ENCODE results near the gene ADIPOR2. TPM values are rescaled to one million over a fixed set of nuclear protein-coding genes. Genes with fewer than 3 reads are reported as not detected.
A peak's percentile ranks its signal among the peaks of the same experiment; 100 is the strongest.

The ADIPOR2 gene
- total RNA-seq, 4 donors from 2014 or later, result 46.0 to 59.3 (median 52.4) TPM

DNA sequence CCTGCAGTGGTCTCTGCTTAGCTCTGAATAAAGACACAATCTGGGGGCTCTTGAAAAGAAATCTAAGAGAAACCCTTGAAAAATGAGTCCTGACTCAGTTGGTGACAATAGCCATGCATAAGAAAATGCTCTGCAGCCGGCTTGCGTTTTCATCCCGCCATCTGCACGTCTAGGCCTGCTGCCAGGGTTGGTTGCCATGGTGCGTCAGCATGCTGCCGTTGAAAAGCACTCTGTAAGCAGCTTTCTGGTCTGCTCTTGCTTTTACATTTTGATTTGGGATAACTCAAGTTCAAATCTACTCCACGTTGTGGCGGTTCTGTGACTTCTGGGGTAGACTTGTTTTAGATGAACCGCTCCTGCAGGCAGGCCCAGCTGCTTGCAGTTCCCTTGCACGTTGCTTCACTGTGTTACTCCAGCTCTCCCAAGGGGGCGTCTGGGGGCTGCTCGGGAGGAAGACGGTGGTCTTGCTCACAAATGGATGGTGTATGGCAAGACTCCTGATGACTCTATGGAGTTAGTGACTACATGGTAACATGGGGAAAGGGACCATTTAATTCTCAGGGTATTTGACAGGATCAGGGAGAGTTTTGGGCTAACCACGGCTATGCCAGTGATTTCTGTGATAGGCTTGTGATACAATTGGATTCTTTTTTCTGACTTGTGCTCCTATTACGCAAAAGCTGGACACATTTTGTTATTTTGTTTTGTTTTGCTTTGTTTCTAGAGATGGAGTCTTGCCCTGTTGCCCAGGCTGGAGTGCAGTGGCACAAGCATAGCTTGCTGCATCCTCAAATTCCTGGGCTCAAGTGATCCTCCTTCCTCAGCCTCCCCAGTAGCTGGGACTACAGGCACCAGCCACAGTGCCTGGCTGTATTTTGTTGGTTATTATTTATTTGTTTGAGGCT, 46.1 kb upstream of the ADIPOR2 start:
- DNase-seq, result peak; percentile 71 to 81
- Histone ChIP-seq H3K27ac (no peak overlapping the region), H3K4me1 (peaks cover 0 to 4% of the 10 kb centered on the region in 2 donors), H3K9me3 (no peaks in the 10 kb centered on the region), H3K27me3 (no peaks in the 10 kb centered on the region), H3K4me3 (replicated peaks in 1 of 3) (no peak overlapping the region), H3K36me3 (no peaks in the 10 kb centered on the region)
- WGBS, 2 donors, result 30 to 38% methylated on average over 15 of the region's 15 CpGs
- intact Hi-C loops (cut with DNase I), result no loop called here
- TF ChIP-seq CTCF (IDR thresholded peaks at IDR 0.05) (no peak), POLR2A (IDR thresholded peaks at IDR 0.05) (no peak)

DNA sequence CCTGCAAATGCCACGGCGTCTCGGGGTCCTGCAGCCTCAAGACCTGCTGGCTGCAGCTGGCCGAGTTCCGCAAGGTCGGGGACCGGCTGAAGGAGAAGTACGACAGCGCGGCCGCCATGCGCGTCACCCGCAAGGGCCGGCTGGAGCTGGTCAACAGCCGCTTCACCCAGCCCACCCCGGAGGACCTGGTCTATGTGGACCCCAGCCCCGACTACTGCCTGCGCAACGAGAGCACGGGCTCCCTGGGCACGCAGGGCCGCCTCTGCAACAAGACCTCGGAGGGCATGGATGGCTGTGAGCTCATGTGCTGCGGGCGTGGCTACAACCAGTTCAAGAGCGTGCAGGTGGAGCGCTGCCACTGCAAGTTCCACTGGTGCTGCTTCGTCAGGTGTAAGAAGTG, 45.1 kb upstream of the ADIPOR2 start:
- H3K4me3 ChIP-seq (replicated peaks in 1 of 3), result no peak overlapping the region
- H3K36me3 ChIP-seq, result no peaks in the 10 kb centered on the region
- intact Hi-C loops (cut with DNase I), result no loop called here
- TF ChIP-seq CTCF (IDR thresholded peaks at IDR 0.05) (no peak), POLR2A (IDR thresholded peaks at IDR 0.05) (no peak)
- no peak overlapping the region for H3K27ac ChIP-seq
- H3K27me3 ChIP-seq, result no peaks in the 10 kb centered on the region
- H3K9me3 ChIP-seq, result no peaks in the 10 kb centered on the region
- WGBS, 2 donors, result 97 to 98% methylated on average over 22 to 28 of the region's 29 CpGs
- no peak for DNase-seq
- H3K4me1 ChIP-seq, result peaks cover 0 to 4% of the 10 kb centered on the region in 2 donors

DNA sequence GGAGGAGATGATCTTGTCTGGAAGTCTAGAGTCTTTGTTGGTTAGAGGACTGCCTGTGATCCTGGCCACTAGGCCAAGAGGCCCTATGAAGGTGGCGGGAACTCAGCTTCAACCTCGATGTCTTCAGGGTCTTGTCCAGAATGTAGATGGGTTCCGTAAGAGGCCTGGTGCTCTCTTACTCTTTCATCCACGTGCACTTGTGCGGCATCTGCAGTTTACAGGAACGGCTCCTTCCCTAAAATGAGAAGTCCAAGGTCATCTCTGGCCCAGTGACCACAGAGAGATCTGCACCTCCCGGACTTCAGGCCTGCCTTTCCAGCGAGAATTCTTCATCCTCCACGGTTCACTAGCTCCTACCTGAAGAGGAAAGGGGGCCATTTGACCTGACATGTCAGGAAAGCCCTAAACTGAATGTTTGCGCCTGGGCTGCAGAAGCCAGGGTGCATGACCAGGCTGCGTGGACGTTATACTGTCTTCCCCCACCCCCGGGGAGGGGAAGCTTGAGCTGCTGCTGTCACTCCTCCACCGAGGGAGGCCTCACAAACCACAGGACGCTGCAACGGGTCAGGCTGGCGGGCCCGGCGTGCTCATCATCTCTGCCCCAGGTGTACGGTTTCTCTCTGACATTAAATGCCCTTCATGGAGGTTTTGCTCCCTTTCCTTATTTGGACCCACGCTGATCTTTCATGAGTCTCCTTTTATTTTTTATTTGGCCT, 44.1 kb upstream of the ADIPOR2 start:
- no peak overlapping the region for H3K4me3 ChIP-seq (replicated peaks in 1 of 3)
- intact Hi-C loops (cut with DNase I), result no loop called here
- no peak overlapping the region for H3K27ac ChIP-seq
- H3K4me1 ChIP-seq, result peaks cover 0 to 4% of the 10 kb centered on the region in 2 donors
- no peak for TF ChIP-seq POLR2A (IDR thresholded peaks at IDR 0.05)
- TF ChIP-seq CTCF (IDR thresholded peaks at IDR 0.05), result no peak
- 71 to 77% methylated on average over 20 of the region's 21 CpGs for WGBS, 2 donors
- H3K27me3 ChIP-seq, result no peaks in the 10 kb centered on the region
- no peak for DNase-seq
- H3K36me3 ChIP-seq, result no peaks in the 10 kb centered on the region
- no peaks in the 10 kb centered on the region for H3K9me3 ChIP-seq

DNA sequence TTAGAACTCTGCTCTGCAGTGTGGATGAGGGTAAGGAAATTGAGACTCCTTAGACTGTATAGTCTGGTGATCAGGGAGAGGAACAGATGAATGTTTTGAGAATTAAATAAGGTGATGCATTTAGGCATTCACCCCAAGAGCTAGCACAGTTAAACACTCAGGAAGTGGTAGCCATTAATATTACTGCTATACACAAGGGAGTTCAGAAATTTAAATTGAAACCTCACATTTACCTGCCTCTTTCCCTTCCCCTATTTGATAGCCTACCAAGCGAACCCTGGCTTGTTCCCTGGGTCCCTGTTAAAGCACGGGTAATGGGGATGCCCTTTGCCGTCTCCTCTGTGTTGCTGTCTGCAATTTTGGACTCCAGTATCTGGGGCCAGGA, 43.6 kb upstream of the ADIPOR2 start:
- H3K27me3 ChIP-seq, result no peaks in the 10 kb centered on the region
- H3K27ac ChIP-seq, result no peak overlapping the region
- 97 to 100% methylated on average over 3 of the region's 3 CpGs for WGBS, 2 donors
- TF ChIP-seq CTCF (IDR thresholded peaks at IDR 0.05) (no peak), POLR2A (IDR thresholded peaks at IDR 0.05) (no peak)
- intact Hi-C loops (cut with DNase I), result no loop called here
- DNase-seq, result no peak
- no peaks in the 10 kb centered on the region for H3K9me3 ChIP-seq
- H3K4me1 ChIP-seq, result peaks cover 0 to 4% of the 10 kb centered on the region in 2 donors
- H3K4me3 ChIP-seq (replicated peaks in 1 of 3), result no peak overlapping the region
- no peaks in the 10 kb centered on the region for H3K36me3 ChIP-seq
